Tibial artery (tissue), 4 donors: ENCODE results near the gene MTHFSD.

ENCODE experiments used
- DNase-seq, 2 donors: peaks; one replicate each; pipeline ENCODE4 v3.0.0-alpha.2; 2019
- H3K27ac ChIP-seq, 2 donors: fragments of 200-600 bp; sonication (generic) in 1 of 2; 1 replicate in 1 of 2; 2 replicates in 1 of 2; pipeline ENCODE4 v1.5.1; 2018 to 2019; ENCODE audit warnings: mild to moderate bottlenecking in 1 of 2
- H3K27me3 ChIP-seq, 2 donors: fragments of 200-600 bp; sonication (generic) in 1 of 2; one replicate each; pipeline versions ENCODE4 v1.5.1 to v1.6.0; 2016 to 2019
- H3K36me3 ChIP-seq, 3 donors: fragments of 200-600 bp; sonication (generic) in 2 of 3; one replicate each; pipeline ENCODE4 v1.5.1; 2016 to 2019; ENCODE audit warnings: mild to moderate bottlenecking in 2 of 3
- H3K4me1 ChIP-seq, 4 donors: fragments of 200-600 bp; sonication (generic) in 2 of 4; 1 replicate in 3 of 4; 2 replicates in 1 of 4; pipeline ENCODE4 v1.5.1; 2016 to 2019
- H3K4me3 ChIP-seq, 2 donors: fragments of 200-600 bp; sonication (generic) in 1 of 2; 1 replicate in 1 of 2; 2 replicates in 1 of 2; pipeline ENCODE4 v1.5.1; 2018 to 2019; ENCODE audit warnings: mild to moderate bottlenecking in 2 of 2
- H3K9me3 ChIP-seq, 3 donors: fragments of 200-600 bp; sonication (generic) in 1 of 3; one replicate each; pipeline ENCODE4 v1.5.1; 2016 to 2019
- intact Hi-C: fragments of 100-400 bp; cut with DNase I; formaldehyde crosslinking; loops from one replicate; pipeline ENCODE4 v1.15.0; 2023; ENCODE audit warnings: low total_unique reads
- TF ChIP-seq, protein P1 (sequence below), 2 experiments: fragments of 200-600 bp in 1 of 2; fragments of 450-650 bp in 1 of 2; IDR thresholded peaks; one replicate each; pipeline ENCODE4 v1.5.1; 2017 to 2019; ENCODE audit warnings: antibody characterized with exemption in 2 of 2, mild to moderate bottlenecking in 1 of 2, moderate library complexity in 1 of 2

Gene MTHFSD

DNA sequence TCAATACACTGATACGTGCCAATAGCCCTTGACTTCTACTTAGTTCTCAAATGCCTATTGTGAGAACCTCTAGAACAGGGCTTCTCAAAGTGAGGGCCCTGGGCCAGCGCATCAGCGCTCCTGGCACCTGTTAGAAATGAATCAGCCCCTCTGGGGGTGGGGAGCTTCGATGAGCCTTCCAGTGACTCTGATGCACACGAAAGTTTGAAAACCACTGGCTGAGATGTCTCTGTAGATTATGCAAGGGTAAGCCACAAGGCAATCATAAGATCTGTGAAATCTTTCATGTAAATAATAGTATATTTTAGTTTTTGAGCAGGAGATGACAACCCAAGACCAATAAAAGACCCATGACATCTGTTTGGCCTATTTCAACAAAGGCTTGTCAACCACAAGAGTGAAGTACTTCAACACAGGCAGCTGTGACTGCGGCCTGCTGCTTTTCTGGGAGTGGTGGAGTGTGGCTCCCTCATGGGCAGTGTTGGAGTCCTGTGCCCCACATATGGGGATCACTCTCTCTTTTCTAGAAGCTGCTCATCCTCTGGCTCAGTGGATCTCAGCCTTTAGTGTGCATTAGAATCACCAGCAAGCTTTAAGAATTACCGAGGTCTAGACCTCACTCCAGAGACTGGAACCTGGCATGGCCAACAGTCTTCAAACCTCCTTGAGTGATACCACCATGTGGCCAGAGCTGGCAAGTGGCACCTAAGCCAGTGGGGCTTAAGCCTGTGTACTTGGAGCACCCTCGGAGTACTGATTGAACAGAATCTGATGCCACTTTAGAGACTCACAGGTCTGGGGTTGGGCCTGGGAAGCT, 5.8 kb downstream of the MTHFSD start:
- intact Hi-C loops = no loop called here
- H3K9me3 ChIP-seq = no peaks in the 10 kb centered on the region
- DNase-seq = no peak
- H3K4me3 ChIP-seq = no peak overlapping the region
- no peak overlapping the region for H3K27ac ChIP-seq
- H3K36me3 ChIP-seq = peaks cover 28 to 70% (median 56%) of the 10 kb centered on the region in 3 donors
- no peaks in the 10 kb centered on the region for H3K27me3 ChIP-seq
- peaks cover 0 to 19% (median 8%) of the 10 kb centered on the region in 4 donors for H3K4me1 ChIP-seq
- TF ChIP-seq, protein P1, sequence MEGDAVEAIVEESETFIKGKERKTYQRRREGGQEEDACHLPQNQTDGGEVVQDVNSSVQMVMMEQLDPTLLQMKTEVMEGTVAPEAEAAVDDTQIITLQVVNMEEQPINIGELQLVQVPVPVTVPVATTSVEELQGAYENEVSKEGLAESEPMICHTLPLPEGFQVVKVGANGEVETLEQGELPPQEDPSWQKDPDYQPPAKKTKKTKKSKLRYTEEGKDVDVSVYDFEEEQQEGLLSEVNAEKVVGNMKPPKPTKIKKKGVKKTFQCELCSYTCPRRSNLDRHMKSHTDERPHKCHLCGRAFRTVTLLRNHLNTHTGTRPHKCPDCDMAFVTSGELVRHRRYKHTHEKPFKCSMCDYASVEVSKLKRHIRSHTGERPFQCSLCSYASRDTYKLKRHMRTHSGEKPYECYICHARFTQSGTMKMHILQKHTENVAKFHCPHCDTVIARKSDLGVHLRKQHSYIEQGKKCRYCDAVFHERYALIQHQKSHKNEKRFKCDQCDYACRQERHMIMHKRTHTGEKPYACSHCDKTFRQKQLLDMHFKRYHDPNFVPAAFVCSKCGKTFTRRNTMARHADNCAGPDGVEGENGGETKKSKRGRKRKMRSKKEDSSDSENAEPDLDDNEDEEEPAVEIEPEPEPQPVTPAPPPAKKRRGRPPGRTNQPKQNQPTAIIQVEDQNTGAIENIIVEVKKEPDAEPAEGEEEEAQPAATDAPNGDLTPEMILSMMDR (IDR thresholded peaks at IDR 0.05) = no peak

DNA sequence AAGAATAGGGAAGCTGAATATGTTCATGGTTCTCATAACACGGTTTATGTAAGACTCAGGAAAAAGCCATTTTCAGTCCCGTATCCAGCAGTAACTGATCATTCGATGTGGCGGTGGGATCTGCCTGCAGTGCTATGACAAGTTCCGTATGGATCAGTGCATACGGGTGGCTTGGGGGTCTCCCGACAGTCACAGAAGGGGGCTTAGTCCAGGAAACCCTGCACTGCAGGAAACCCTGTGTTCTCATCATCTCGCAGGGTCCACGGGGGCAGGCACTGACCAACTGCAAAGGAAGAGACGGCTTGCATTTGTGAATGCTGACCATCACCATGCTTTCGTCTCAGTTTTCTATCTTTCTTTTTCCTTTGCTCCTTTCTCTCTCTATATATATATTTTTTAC, 7.7 kb downstream of the MTHFSD start:
- TF ChIP-seq, protein P1 (IDR thresholded peaks at IDR 0.05) = no peak
- Histone ChIP-seq H3K4me3 (no peak overlapping the region), H3K27ac (no peak overlapping the region), H3K4me1 (peaks cover 0 to 6% (median 0%) of the 10 kb centered on the region in 4 donors), H3K9me3 (no peaks in the 10 kb centered on the region), H3K27me3 (no peaks in the 10 kb centered on the region), H3K36me3 (peaks cover 30 to 85% (median 69%) of the 10 kb centered on the region in 3 donors)
- intact Hi-C loops = no loop called here
- DNase-seq = no peak

DNA sequence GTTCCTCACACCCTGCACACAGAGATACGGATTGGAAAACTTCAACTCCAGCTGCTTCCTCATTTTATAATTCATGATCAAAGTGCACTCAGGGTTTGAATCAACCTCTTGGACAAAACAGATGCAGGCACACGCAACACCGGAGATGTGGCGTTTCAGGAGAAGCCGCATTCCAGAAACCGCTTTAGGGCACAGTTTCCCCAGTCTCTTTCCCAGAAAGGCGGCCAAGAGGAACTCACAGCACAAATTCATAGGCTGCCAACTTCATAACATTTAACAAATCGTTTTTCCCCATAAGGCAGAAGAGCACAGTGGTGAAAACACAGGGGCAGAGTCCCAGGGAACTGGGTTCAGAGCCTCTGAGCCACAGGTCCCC, 8.4 kb downstream of the MTHFSD start:
- DNase-seq = no peak
- intact Hi-C loops = no loop called here
- H3K36me3 ChIP-seq = peaks cover 37 to 85% (median 76%) of the 10 kb centered on the region in 3 donors
- peaks cover 0 to 6% (median 0%) of the 10 kb centered on the region in 4 donors for H3K4me1 ChIP-seq
- H3K4me3 ChIP-seq = no peak overlapping the region
- H3K27me3 ChIP-seq = no peaks in the 10 kb centered on the region
- TF ChIP-seq, protein P1 (IDR thresholded peaks at IDR 0.05) = no peak
- H3K9me3 ChIP-seq = no peaks in the 10 kb centered on the region
- H3K27ac ChIP-seq = no peak overlapping the region

DNA sequence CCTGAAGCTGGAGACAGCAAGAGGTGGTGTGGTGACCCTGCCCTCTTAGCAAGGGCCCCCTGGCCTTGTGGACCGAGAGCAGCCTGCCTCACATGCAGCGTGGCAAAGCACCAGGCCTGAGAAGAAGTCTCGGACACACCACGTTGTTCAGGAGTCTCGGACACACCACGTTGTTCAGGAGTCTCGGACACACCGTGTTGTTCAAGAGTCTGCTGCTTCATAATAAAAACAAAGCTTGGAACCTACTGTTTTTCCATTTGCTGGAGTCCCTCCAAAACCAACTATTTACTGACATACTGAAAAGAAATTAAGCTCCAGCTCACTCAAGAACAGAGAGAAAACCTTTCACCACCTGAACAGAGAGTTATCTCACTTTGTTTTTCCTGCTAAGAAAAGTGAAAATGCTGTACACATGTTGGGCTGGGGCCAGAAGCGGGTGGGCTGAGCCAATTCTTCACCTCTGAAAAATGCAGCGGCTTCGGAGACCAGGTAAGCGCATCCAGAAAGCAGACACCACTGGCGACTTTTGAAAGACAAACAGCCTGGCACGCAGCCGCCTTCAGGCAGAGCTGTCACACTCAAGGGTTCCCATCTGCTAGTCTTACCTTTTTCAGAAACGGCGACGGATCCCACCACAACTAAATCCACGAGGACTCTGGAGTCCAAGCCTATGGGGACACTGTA, 8.9 kb downstream of the MTHFSD start:
- TF ChIP-seq, protein P1 (IDR thresholded peaks at IDR 0.05) = no peak
- H3K36me3 ChIP-seq = peaks cover 42 to 85% (median 81%) of the 10 kb centered on the region in 3 donors
- no peak for DNase-seq
- intact Hi-C loops = no loop called here
- H3K27me3 ChIP-seq = no peaks in the 10 kb centered on the region
- peaks cover 0 to 6% (median 0%) of the 10 kb centered on the region in 4 donors for H3K4me1 ChIP-seq
- H3K27ac ChIP-seq = no peak overlapping the region
- no peaks in the 10 kb centered on the region for H3K9me3 ChIP-seq
- H3K4me3 ChIP-seq = no peak overlapping the region

DNA sequence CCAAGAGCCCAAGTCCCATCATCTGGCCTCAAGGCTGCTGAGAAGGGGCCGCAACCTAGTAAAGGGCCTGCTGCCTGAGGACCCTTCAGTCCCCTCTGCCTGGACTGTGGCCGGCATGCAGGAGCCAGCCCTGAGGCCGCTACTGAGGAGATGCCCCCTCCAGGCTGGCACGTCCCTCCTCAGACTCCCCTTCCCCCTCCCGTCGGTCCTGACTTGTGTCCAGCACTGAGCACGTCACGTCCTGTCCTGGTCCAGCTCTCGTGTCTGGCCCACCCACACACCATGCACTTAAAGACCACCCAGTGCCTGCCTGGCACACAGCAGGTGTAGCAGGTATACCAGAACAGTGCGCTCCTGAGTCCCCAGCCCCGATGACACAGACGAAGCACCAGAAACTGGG, 9.6 kb downstream of the MTHFSD start:
- no peak overlapping the region for H3K4me3 ChIP-seq
- peaks cover 49 to 85% (median 81%) of the 10 kb centered on the region in 3 donors for H3K36me3 ChIP-seq
- no peaks in the 10 kb centered on the region for H3K9me3 ChIP-seq
- TF ChIP-seq, protein P1 (IDR thresholded peaks at IDR 0.05) = no peak
- no peak overlapping the region for H3K27ac ChIP-seq
- H3K4me1 ChIP-seq = peaks cover 0 to 6% (median 0%) of the 10 kb centered on the region in 4 donors
- intact Hi-C loops = no loop called here
- H3K27me3 ChIP-seq = no peaks in the 10 kb centered on the region
- DNase-seq = no peak
